ENCODE measurements around the gene UBN2.
A peak's percentile ranks its signal among the peaks of the same experiment; 100 is the strongest.

The UBN2 gene

GRCh38 chr7:139340037-139340807 lies 109.2 kb downstream of the UBN2 start (continued):
- TF ChIP-seq ZNF18 (tag by site-specific recombination; IDR thresholded peaks at IDR 0.05) (peak; percentile 32; the same call in 1 of the 2 replicates), ZBTB48 (tag by site-specific recombination; IDR thresholded peaks at IDR 0.05) (no peak), ZSCAN30 (tag by site-specific recombination; IDR thresholded peaks at IDR 0.05) (peak; percentile 71), ZNF155 (tag by site-specific recombination; IDR thresholded peaks at IDR 0.05) (no peak), ZNF747 (tag by site-specific recombination; IDR thresholded peaks at IDR 0.05) (no peak), ZSCAN23 (tag by site-specific recombination; IDR thresholded peaks at IDR 0.05) (peak; percentile 87), MEIS1 (CRISPR knock-in tag; IDR thresholded peaks at IDR 0.05; ENCODE audit: borderline replicate concordance) (no peak), MZF1 (tag by site-specific recombination; IDR thresholded peaks at IDR 0.05; ENCODE audit: borderline replicate concordance) (no peak), ZNF16 (tag by site-specific recombination; IDR thresholded peaks at IDR 0.05; ENCODE audit: low read depth) (no peak), KLF17 (tag by site-specific recombination; IDR thresholded peaks at IDR 0.05) (peak; percentile 85), ZNF341 (tag by site-specific recombination; IDR thresholded peaks at IDR 0.05; ENCODE audit: low read depth) (peak; percentile 66), ZNF391 (tag by site-specific recombination; IDR thresholded peaks at IDR 0.05; ENCODE audit: borderline replicate concordance, low read depth) (peak; percentile 98; the same call in 1 of the 2 replicates), ZNF266 (tag by site-specific recombination; IDR thresholded peaks at IDR 0.05; ENCODE audit: low read depth) (no peak), ZNF544 (tag by site-specific recombination; IDR thresholded peaks at IDR 0.05) (no peak), ZNF629 (tag by site-specific recombination; IDR thresholded peaks at IDR 0.05) (peak; percentile 99), ZNF2 (tag by site-specific recombination; IDR thresholded peaks at IDR 0.05) (peak; percentile 64), ZNF639 (tag by site-specific recombination; IDR thresholded peaks at IDR 0.05) (peak; percentile 58), PRDM10 (tag by site-specific recombination; IDR thresholded peaks at IDR 0.05) (no peak), ZSCAN16 (tag by site-specific recombination; IDR thresholded peaks at IDR 0.05) (no peak), INSM2 (tag by site-specific recombination; IDR thresholded peaks at IDR 0.05) (peak; percentile 51), ZNF843 (tag by site-specific recombination; IDR thresholded peaks at IDR 0.05) (peak; percentile 38; the same call in 1 of the 2 replicates), SP2 (tag by site-specific recombination; IDR thresholded peaks at IDR 0.05) (peak; percentile 87), GLIS1 (tag by site-specific recombination; IDR thresholded peaks at IDR 0.05) (no peak), ZNF555 (tag by site-specific recombination; conservative IDR thresholded peaks at IDR 0.05) (no peak), ZNF518A (tag by site-specific recombination; conservative IDR thresholded peaks at IDR 0.05; ENCODE audit: low read depth) (peak; percentile 100)
